ENCODE results near the gene EXO1.

EXO1 gene

DNA sequence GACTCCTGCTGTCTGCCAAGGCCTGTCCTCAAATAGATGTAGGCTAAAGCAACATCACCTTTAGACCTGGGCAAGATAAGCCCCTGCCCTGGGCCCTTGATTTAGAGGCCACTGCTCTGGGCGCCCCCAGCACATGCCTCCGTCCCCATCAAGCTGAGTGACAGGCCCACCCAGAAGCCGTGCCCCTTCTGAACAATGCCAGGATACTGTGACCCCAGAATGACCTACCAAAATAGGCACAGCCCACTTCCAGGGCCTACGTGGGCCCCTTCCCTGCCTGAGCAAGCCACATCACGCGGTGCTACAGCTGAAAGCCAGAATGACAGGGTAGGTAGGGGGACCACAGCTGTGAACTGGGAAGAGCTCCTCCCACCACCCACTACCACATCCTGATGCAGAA, 84.8 kb downstream of the EXO1 start:
- Histone ChIP-seq H3K4me3 (ENCODE audit: low read length) (no peak overlapping the region), H3K4me1 (ENCODE audit: insufficient read depth, low read length) (peaks cover 8% of the 10 kb centered on the region; the same call in 1 of the 2 replicates), H3K9ac (ENCODE audit: low read depth, low read length) (no peak overlapping the region), H3K9me3 (ENCODE audit: insufficient read depth, low read depth, low read length) (no peaks in the 10 kb centered on the region), H3K27ac (ENCODE audit: low read depth, low read length) (no peak overlapping the region), H3K36me3 (ENCODE audit: insufficient read depth, low read length) (no peaks in the 10 kb centered on the region), H3K27me3 (ENCODE audit: insufficient read depth, low read length) (no peaks in the 10 kb centered on the region)
- 62% methylated on average over 5 of the region's 6 CpGs for WGBS

DNA sequence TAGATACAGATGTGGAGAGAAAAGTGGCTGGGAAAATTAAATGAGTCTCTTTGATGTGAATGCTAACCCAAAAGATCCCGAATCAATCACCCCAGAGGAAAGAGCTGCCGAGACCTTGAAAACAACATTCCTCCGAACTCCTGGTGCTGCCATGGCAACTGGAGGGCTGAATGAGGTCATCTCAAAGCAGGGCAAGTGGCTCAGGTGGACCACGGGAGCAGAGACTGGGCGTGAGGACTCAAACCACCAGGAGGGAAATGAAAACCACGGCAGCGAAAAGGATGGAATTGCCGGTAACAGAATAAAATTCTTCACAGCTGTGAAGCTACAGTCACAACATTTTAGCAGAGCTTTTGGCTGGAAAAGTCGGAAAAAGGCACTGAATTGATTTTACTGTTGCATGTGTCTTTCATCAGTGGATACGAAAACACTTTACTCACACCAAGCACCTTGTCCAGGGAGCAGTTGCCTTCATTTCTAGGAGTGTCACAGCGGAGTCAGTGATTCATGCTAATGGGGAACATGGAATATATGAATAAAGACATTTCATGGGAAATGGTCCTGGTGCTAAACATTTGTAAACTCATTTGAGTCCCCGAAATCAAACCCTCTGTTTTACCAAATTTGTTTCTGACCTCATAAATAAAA, 86.3 kb downstream of the EXO1 start:
- H3K27ac ChIP-seq (ENCODE audit: low read depth, low read length): no peak overlapping the region
- no peaks in the 10 kb centered on the region for H3K27me3 ChIP-seq (ENCODE audit: insufficient read depth, low read length)
- H3K4me3 ChIP-seq (ENCODE audit: low read length): no peak overlapping the region
- H3K4me1 ChIP-seq (ENCODE audit: insufficient read depth, low read length): peaks cover 8% of the 10 kb centered on the region; the same call in 1 of the 2 replicates
- H3K9me3 ChIP-seq (ENCODE audit: insufficient read depth, low read depth, low read length): peaks cover 7% of the 10 kb centered on the region; the same call in 1 of the 2 replicates
- no peak overlapping the region for H3K9ac ChIP-seq (ENCODE audit: low read depth, low read length)
- no peaks in the 10 kb centered on the region for H3K36me3 ChIP-seq (ENCODE audit: insufficient read depth, low read length)
- WGBS: 65% methylated on average over 11 of the region's 12 CpGs

- no peaks in the 10 kb centered on the region for H3K36me3 ChIP-seq (ENCODE audit: insufficient read depth, low read length)
- H3K4me3 ChIP-seq (ENCODE audit: low read length): no peak overlapping the region
- peaks cover 8% of the 10 kb centered on the region; the same call in 1 of the 2 replicates for H3K4me1 ChIP-seq (ENCODE audit: insufficient read depth, low read length)
- no peak overlapping the region for H3K9ac ChIP-seq (ENCODE audit: low read depth, low read length)
- peaks cover 7% of the 10 kb centered on the region; the same call in 1 of the 2 replicates for H3K9me3 ChIP-seq (ENCODE audit: insufficient read depth, low read depth, low read length)
- no peak overlapping the region for H3K27ac ChIP-seq (ENCODE audit: low read depth, low read length)
- H3K27me3 ChIP-seq (ENCODE audit: insufficient read depth, low read length): no peaks in the 10 kb centered on the region
- WGBS: 91% methylated on average over 7 of the region's 7 CpGs
Observed at GRCh38 chr1:241934866-241935265, 86.9 kb downstream of the EXO1 start.
